SK-N-DZ (cell line): ENCODE data around the gene HLX.

Experiments used
- DNase-seq: peaks from one replicate; pipeline ENCODE4 v3.0.0-alpha.2; 2015; ENCODE audit warnings: low spot score

HLX gene

DNA sequence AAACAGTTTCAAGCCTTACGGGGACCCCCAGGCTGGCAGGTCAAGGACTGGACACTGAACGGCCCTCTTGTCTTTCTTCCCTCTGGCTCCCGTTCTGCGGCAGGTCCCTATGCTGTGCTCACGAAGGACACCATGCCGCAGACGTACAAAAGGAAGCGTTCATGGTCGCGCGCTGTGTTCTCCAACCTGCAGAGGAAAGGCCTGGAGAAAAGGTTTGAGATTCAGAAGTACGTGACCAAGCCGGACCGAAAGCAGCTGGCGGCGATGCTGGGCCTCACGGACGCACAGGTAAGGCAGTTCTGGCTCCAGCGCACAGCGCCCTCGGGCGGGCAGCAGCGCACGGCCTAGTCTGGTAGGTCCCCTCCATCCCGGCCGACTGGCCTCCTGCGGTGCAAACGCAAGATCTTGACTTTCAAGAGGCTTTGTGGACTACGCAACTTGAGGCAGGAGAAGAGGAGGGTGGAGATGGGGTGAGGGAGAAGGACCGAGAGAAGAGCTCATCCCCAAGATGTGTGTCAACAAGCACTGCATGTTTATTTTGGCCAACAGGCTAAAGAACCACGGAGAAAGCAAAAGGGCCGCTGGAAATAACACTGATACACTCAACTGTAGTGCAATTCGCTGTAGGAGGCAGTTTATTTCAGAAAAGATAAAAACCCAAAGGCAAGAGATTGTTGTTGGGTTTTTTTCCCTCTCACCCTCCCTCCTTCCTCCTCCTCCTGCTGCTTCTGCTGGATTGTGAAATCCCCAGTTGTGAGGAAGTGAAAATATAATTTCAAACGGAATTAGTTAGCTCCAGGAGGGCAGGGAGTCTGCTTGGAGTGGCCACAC, 3.0 kb downstream of the HLX start:
- no peak for DNase-seq

DNA sequence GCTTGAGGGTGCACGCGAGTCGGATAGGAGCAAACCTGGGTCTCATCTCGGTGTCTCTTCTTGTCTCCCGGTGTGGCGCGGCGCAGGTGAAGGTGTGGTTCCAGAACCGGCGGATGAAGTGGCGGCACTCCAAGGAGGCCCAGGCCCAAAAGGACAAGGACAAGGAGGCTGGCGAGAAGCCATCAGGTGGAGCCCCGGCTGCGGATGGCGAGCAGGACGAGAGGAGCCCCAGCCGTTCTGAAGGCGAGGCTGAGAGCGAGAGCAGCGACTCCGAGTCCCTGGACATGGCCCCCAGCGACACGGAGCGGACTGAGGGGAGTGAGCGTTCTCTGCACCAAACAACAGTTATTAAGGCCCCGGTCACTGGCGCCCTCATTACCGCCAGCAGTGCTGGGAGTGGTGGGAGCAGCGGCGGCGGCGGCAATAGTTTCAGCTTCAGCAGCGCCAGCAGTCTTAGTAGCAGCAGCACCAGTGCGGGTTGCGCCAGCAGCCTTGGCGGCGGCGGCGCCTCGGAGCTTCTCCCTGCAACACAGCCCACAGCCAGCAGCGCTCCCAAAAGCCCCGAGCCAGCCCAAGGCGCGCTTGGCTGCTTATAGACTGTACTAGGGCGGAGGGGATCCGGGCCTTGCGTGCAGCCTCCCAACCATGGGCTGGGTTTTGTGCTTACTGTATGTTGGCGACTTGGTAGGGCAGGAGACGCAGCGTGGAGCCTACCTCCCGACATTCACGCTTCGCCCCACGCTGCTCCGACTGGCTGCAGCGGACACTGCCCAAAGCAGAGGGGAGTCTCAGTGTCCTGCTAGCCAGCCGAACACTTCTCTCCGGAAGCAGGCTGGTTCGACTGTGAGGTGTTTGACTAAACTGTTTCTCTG, 5.1 kb downstream of the HLX start:
- DNase-seq, result no peak

DNA sequence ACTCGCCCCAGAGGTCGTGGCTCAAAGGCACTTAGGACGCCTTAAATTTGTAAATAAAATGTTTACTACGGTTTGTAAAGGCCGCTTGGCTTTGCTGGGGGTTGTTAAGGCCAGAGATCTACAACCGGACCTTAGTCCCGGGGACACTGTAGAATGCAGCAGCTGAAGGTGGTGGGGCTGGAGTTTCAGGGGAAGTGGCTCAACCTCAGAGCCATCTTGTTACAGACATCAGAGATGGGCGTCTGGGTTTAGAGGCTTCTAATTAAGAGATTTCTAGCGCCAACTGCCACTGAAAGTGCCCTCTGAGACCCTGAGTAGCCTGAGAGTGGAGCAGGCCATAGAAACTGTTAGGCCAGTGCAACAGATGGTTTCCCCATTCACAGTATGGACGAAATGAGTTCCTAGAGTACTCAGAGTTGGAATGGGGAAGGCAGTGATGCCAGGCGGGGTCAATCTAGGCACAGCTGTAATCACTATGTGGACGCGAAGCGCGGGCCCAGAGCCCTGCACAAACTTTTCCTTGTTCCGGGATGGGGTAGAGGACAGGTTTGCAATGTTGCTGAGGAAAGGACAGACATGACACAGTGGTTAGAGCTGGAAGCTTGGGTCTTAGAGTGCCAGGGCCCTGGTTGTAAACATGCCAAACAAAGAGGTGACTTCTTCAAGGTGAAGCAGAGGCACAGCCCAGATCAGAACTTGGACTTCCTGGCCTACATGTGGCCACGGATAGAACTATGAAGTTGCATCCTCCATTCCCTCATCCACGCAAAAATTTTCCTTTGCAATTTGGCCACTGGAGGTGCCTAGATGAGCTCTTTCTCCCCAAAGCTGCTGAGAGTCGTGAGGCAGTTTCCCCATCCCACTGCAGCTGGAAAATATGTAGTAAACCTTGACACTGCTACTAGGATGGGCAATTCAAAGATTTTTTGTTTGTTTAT, 6.0 kb downstream of the HLX start:
- no peak for DNase-seq

DNA sequence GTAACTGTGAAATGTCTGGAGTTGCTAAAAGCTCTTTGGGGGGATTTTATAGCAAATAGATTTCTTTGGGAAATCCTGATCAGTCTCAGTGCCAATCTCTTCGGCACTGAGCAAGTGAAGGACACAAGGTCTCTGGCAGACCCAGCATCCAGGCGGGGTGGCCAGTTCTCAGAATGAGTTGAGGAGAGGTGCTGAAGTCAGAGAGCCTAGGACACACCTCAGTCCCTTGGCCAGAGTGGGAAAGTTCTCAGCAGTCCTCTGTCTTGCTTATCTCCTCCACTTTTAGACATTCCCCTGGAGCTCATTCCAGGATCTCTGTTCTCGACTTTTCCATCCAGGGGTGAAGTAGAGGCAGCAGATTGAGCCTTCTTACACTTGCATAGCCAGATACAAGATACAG, 6.7 kb downstream of the HLX start:
- DNase-seq, result no peak

DNA sequence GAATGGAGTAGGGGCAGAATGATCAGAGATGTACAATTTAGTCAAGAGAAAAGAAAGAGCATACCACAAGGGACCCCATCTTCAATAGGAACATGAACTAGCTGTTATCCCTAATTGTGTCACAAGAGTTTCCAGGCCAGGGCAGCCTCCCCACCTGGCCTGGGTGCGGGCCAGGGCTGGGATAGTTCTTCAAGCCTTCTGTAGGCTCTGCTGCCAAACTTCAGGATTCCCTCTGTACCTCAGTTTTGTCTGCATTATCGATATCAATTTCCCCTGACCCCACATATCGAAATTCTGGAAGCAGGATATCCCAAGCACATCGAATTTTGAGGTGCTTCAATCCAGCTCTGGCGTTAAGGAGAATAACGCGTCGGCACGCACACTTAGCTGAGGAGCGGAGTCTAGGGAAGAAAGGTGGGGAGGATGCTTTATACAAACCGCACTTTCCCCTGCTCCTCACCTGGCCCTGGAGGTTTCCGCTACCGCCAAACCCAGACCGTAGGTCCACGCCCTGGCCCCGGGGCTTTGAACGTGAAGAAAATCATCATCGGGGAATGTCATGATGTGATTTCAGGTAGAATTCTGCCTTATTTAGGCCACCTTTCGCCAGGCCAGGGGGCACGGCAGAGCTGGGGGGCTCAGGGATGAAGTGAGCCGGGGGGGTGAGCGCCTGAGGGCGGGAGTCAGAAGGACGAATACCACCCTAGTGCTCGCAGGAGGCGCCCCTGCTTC, 7.4 kb downstream of the HLX start:
- DNase-seq, result no peak

DNA sequence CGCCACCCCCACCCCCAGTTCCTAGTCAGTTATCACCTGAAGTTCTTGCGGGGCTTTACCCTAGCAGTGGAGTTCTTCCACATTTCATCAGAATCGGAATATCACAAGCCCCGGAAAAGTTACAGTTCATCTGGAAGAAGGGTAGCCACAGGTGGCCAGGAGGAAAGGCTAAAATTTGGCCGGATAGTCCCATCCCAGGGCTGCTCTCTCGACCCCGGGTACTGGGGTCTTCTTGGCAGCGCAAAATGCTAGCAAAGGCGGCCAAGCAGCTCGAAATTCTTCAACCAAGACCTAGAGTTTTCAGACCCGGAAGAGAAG, 7.9 kb downstream of the HLX start:
- DNase-seq, result no peak

DNA sequence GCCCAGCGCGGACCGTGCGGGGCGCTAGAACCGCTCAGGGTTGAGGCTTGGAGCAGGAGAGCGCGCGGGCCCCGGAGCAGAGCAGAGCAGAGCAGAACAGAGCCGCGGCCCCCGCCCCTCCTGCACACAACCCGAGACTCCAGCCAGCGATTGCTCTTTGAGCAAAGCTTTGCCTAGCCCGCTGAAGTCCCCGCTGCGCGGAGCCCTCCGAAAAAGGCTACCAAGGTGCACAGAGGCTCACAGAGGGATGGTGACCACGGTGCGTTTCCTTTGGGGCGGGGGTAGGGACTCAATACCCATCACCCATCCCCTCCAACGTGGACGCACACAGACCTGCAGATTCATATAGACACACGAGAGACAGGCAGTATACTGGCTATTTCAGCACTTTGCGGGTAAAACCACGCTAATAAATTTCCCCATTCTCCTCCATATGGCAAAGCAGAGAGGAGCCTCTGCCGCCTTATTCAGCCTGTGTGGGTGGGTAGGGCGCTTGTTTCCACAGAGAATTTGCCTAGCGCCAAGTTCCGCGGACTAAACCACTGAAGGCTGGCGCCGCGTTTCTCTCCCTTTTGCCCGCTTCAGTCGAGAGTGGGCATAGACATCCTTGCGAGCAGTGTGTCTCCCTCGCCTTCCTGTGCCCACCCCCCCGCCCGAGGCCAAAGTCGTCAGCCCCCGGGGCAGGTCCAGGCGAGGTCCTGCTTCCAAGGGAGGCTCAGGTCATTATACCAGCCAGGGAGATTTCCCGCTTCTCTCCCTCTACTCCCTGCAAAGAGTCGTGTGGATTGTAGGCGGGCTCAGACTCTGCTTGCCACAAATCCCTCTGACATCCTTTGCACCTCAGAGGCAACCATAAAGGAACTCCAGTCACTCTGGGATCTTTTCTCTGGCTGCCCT, 8.5 kb downstream of the HLX start:
- no peak for DNase-seq

DNA sequence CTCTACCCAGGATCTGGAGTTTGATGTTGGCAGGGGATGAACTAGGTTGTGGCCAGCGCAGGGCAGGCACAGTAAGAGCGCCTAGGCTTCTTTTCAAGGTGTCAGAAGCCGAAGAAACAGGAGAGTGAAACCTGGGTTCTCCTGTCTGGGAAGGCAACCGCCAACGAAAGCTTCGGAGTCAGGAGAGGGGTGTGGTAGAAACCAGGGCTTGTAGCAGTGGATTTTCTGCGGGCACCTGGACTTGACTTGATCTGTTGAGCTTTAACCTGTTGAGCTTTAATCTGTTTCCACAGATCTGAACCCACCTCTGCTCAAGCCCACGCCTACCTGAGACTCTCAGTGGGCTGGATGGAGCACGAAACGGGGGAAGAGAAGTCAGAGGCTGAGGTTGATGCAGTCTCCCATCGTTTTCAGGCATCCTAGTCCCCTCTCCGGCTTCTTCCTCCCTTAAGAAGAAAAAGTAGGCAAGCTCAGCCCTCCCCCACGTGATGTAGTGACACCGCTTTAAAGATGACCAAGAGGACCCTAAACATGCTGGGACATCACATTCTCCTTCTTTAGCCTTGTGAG, 9.3 kb downstream of the HLX start:
- DNase-seq, result no peak

DNA sequence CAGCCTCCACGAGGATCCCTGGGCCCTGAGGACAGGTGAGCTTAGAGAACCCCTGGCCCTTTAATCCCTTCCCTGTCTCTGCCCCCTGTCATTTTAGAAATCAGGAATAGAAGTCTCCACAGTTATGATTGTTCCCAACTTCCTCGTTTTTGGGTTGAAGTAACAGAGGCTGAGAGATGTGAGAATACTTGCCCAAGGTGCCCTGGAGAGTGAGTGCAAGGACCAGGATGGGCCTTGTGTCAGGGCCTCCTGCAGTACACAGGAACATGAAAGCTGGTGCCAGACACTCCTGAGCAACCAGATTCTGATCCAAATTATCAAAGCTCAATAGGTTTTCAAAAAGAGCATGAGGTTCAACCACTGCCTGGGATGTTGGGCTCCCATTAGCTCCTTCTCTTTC, 10.1 kb downstream of the HLX start:
- no peak for DNase-seq

DNA sequence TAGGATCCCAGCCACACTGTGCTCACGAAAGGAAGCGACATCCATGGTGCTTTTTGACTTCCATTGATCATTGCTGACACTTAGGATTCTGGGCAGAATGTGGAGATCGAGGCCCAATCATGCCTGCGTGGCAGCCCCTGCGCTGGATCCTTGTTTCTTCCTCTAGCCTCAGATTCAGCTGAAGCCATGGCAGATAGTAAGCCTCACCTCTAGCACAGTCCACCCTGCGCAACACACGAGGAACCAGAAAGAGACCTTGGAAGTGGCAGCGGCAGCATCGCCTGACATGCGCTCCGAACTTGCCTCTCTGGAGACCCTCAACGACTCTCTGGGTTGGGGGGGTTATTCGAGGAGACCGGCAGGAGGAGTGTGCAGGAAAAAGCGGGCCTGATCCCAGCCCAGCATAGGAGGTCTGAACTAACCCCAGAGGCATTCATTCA, 10.6 kb downstream of the HLX start:
- no peak for DNase-seq

DNA sequence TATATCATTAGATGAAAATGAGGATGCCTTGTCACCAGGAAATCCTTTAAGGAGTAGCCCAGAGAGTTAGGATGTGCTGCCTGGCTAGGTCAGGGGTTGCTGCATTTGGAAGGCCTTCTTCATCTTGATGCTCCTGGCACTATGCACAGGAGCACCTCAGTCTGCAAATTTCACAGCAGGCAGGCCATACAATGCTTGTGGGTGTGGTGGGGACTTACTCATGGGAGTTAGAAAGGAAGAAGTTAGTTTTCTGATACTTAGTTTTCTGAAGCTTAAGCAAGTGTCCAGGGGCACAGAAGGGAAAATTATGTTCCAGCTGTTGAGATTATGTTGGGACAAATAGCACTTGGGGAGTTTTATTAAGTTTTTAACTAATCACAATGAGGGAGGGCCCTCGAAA, 11.4 kb downstream of the HLX start:
- no peak for DNase-seq

DNA sequence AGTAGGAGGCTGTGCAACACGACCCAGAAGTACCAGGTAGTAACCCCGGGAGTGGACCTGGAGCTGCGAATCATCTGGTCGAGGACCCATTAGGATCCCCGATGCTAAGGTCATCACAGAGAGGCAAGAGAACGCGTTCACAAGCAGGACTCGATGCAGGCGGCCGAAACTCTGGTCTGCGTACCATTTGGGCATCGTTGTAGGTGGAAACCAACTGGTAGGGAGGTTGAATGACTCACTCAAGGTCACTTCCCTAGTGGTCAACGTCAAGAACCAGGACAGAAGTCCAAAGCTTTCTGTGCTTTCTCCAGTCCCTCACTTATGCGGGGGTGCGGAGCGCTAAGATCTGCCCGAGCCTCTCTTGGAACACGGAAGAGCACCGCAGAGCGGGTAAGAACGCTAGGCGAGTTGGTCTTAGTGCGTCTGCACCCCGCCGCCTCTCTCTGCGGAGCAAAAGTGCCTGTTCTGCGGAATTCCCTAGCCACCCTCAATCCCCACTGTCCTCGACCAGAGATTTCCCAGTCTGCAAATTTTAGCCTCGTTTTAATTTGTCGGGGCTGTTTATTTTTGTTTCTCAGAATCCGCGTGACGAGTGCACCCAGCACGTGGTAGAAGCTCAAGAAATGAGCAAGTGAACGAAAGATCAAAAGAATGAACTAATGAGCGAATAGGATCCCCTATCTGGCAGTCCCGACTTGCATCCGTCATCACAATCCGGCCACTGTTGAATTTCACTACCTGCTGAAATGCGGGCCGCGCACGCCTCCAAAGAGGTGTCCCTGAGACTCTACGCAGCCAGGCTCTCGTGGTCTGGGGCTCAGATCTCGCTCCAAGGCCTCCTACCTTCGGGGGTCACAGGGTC, 12.2 kb downstream of the HLX start:
- no peak for DNase-seq

DNA sequence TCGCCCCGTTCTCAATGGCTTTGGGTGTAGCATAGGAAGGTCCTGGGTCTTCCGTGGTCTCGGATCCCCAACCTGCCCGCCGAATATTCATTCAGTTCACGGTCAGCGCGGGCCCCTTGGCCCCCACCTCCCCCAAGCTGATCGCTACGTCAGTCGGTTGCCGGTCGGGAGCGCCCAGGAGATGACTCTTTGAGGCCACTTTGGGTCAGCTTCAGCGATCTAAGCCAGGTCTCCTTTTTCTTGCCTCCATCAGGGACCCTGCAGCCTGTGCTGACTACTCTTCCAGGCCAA, 12.8 kb downstream of the HLX start:
- DNase-seq, result no peak

DNA sequence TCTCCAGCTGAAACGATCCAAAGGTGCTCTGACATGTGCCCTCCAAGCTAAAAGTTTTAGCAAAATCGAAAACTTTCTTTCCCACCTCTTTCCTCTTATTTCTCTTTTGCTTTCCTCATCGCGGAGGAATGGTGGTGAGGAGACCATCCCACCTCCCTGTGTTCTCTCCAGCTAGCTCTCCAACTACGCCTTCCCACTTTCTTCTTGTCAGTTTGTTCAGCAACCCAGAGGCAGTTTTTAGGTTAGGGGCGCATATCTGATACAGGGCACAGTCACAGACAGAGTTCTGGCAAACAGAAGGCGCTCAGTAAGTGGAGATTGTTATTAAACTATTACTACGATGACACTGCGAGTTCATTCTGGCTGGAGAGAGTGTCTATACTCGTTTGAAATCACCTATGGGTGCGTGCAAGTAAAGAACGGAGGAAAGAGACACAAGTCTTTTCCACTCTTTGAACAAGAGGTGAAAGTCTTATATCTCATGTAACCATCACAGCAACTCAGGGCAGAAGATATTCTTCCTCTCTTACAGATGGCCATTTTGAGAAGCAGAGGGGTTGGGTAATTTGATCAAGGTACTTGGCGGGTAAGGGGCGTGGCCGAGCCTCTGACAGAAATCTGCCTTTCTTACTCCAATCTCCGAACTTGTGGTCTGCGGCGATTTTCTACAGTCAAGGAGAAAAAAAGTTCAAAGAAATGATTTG, 13.9 kb downstream of the HLX start:
- DNase-seq, result no peak

DNA sequence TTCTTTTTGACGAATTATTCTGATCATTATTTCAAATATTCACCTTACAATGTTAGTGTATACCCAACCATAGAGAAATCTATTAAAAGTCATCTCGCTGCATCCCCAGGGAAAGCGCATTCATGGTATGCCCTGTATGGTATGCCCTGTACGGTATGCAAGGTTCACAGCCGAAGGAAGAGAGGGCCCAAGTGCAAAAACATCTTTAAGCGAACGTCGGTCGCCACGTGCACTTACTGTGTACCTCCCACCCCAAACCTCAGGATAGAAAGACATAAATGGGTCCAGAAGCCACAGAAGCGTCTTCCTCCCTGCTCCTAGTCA, 14.4 kb downstream of the HLX start:
- DNase-seq, result no peak

DNA sequence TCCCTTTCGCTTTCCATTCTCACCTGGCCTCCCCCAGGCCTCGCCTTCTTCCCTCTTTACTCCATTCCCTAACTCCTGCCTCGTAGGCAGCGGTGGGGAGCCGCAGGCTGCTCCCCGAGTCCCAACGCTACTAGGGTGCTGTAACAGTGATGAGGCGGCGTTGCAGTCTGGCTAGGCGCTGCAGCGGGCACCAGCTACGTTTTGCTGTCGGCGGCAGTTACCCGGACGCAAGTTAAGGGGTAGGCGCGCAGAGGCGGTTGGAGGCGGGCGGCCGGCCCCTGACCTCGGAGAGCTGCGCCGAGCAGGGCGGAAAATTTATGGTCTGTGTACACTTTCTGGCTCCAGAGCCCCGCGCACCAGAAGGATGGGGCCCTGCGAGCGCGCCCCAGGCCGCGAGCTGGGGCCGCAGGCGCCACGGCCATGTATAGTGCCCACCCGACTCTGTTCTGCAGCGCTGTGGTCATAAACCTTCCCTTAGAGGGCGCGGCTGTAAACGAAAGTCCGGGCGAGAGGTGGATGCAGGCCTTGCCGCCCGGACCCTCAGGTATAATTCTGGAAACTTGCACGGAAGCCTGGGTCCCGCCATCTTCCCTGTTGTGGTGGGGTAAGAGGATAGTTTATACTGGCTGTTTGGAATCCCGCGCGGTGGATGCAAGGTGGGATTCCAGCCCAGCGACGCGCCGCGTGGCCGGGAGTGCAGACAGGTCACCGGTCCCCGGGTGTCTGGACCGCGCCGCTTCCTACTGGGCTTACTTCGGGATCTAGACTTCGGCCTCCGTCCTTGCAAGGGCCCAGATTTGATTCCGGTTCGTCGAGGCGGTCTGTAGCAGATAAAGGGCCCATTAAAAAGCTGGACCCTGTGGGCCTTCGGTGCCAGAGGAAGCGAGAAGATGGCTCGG, 15.0 kb downstream of the HLX start:
- DNase-seq, result no peak

DNA sequence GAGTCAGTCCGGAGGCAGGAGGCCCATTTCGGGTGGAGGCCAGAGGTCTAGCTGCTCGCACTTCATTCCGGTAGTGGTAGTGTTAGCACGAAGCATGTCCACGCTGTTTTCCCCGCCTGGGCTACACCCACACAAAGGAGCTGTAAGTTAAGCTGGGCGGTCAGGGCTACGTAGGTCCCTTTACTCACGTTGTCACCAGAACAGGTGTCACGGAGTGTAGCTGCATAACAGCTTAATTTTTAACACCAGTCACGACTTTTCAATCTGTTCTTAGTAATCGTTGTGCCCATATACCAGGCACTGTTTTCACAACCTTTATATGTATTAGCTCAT, 15.6 kb downstream of the HLX start:
- DNase-seq, result no peak
